Measurements from ENCODE around the gene MICAL2.
A peak's percentile ranks its signal among the peaks of the same experiment; 100 is the strongest.

Gene MICAL2

DNA sequence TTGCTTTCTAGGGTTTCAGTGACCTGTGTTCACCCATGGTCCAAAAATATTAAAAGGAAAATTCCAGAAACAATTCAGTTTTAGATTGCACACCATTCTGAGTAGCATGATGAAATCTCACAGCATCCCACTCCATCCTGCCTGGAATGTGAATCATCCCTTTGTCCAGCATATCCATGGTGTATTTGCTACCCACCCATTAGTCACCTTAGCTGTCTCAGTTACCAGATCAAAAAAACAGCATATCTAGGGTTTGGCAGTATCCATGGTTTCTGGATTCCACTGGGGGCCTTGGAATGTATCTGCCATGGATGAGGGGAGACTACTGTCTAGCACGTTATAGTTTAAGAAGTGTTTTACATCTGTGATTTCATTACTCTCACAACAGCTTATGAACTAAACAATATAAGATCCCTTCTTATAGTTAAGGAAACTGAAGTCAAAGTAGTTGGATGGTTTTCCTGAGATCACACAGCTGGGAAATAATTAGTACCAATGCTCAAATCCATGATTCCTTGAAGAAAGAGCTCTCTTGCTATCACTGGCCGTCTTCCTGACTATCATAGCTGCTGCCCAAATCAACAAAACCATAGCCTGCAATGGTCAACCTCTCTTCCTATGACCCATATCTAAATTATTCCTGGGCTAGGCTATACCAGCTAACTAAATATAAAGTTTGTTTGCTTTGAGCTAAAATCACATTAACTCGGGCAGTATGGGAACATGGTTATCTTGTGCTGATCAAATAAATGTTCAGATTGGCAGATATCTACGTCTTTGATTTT is 122.6 kb downstream of the MICAL2 start:
- no peak for DNase-seq (ENCODE audit: low read depth)

DNA sequence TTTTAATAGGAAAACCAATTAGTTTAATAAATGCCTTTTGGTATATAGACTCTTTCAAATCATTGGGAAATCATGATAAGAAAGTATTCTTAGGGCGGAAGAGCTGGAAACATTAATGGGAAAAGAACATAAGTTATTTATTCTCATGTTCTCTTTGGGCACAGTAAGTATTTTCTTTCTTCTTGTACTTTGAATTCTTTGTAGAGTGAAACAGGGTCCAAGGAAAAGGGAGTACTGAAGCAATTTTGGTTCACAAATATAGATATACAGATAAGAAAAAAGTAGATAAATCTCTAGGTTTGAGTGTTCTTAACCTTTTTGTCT is 123.2 kb downstream of the MICAL2 start:
- no peak for DNase-seq (ENCODE audit: low read depth)

DNA sequence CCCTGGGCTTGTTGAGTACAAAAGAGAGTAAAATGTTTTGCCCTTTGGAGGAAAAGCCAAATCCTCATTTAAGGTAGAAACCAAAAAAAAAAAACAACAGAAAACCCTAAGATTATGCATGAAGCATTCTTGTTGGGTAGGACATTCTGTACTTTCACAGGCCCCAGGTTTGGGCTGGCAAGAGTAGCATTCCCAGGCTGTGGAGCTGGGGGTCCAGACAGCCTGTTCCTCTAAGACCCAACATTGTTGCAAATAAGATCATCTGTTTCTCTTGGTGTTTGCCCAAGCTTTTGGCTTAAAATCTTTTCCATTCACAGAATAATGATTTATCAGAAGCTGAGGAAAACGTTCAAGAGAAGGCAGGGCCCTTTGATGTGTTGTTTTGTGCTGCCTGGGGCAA is 123.8 kb downstream of the MICAL2 start:
- no peak for DNase-seq (ENCODE audit: low read depth)

DNA sequence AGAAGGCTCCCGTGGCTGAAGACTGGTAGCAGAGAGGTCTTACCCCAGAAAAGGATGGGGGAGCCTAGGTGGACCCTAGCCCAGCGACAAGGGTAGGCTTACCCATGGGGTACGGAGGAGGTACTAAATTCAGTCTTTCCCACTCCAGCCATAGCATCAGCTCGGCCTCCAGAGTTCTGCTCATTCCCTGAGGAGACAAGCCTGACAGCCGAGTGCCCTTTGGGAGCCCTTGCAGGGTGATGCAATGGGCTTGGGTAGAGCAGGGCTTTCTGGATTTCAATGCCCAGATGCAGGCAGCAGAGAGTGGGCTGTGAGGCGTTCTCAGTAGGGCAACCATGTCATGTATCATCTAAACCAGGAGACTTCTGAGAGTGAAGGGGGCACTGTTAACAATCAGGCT is 124.7 kb downstream of the MICAL2 start:
- no peak for DNase-seq (ENCODE audit: low read depth)

DNA sequence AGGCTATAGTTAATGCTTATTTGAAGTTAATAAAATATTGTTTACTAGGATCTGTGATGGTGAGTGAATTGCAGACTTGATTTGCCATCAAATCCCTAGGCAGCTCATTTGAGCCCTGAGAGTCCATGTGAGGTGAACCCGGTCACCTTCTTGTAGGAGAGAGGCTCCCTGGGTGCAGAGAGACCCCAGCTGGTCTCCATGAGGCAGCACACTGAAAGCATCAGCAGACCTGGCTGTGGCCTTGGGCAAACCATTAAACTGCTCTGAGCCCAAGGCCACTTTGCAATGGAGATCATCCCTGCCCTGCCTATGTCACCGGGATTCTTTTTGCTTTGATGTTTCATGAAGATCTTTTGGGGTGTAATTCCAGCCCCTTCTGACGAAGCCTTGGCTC is 125.2 kb downstream of the MICAL2 start:
- no peak for DNase-seq (ENCODE audit: low read depth)

DNA sequence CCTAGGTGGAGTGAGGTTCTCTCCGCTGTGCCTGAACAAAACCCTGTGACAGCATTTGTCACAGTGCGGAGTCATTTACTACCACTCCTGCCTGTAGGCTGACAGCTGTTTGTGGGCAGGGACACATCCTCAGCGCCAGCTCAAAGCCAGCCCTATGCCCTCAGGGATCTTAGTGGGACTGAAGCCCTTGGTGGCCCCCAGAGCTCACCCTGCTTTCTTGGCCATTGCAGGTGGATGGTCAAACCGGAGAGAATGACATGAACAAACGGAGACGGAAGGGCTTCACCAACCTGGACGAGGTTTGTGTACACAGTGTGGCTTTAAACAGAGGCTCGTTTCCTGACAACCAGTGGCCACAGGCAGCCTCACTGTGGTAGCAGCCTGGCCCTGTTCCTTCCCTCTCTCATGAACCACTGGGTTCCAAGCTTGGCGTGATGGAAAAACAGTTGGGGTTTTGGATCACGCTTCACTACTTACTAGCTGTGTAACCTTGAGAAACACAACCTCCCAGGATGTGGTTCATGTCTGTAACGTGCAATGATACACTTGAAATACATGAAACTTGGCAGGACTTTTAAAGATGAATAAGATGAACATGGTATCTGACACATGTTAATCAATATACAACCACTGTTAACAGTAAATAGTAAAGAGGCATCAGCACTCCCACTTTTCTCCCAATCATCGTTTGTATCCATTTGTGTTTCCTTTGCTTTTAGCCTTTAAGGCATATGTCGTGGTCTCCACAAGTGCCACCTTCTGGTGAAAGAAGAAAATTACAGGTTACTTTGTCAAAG is 125.8 kb downstream of the MICAL2 start:
- no peak for DNase-seq (ENCODE audit: low read depth)

DNA sequence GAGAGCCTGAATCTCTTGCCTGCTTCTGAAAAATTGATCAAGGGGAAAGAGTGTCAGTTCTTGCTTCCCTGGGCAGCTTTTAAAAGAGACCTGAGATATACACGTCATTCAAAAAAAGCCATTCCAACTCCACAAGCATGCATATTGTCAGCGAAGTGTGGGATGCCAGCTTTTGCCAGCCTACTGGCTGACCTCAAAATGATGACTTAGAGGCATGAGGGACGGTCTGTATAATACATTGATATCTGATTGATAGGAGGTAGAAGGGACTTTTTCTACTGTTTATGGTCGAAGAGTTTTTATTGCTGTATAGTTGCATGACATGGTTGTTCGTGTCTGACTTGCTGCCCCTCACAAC is 126.3 kb downstream of the MICAL2 start:
- no peak for DNase-seq (ENCODE audit: low read depth)

DNA sequence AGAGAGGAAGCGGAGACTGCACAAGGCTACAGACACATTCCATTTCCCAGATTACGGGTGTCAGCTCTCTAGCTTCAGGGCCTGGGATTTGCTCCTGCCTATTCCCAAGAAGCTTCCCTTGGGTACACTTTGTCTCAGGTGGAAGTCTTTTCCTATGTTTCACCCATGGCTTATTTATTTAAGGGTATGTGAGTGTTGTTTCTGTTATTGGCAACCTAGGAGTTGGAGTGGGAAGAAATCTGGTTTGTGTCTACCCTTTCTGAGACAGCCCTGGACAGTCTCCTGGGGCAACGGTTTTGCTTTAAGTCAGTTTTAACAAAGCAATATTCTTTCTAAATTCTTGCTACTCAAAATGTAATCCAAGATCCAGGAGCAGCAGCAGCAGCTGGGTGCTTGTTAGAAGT is 127.0 kb downstream of the MICAL2 start:
- DNase-seq (ENCODE audit: low read depth): no peak

DNA sequence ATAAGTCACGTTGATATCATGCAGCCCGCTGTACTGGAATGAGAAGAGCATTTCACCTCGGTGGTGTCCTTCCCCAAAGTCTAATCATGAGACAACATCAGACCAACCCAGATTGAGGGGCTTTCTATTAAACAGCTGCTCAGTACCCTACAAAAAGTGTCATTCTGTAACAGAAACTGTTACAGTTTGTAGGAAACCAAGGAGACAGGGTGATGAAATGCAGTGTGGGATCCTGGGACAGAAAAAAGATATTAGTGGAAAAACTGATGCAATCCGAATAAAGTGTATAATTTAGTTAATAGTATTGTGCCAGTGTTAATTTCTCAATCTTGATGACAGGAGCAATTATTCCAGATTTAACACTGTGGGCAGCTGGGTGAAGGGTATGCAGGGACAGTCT is 128.0 kb downstream of the MICAL2 start:
- no peak for DNase-seq (ENCODE audit: low read depth)

DNA sequence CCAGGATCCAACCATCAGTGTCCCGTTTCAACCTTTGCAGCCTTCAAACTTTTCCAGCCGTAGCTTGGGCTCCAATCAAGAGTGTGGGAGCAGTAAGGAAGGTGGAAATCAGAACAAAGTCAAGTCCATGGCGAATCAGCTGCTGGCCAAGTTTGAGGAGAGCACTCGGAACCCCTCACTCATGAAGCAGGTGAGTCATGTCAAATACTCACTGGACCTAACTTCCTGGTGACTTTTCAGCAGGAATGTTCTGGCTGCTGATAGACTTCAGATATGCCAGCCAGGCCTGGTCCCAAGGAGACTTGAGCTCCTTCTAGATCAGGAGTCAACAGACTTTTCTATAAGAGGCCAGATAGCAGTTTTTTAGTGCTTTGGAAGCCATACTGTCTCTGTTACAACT is 129.0 kb downstream of the MICAL2 start:
- DNase-seq (ENCODE audit: low read depth): no peak

DNA sequence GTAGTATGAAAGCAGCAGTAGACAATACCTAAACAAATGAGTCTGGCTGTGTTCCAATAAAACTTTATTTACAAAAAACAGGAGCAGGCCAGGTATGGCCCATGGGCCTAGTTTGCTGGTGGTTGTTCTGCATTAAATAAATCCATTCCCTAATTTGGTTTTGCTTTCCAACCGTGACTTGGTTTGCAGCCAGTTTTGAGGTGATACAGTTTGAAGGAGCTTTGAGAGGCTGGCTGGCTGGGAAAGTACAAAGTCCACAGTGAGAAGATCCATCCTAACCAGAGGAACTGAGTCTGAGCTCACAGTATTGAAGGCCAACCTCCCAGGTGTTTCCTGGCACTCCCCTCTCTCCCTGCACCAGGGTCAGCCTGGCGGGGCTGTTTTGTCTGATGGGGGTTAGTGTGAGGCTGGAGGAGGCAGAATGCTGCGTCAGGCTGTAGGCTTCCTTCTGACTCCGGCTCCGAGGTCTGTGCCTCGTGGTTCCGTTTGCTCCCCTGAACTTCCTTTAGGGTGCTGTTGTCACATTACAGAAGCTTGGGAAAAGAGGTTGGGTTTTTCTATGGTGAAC is 129.5 kb downstream of the MICAL2 start:
- no peak for DNase-seq (ENCODE audit: low read depth)

DNA sequence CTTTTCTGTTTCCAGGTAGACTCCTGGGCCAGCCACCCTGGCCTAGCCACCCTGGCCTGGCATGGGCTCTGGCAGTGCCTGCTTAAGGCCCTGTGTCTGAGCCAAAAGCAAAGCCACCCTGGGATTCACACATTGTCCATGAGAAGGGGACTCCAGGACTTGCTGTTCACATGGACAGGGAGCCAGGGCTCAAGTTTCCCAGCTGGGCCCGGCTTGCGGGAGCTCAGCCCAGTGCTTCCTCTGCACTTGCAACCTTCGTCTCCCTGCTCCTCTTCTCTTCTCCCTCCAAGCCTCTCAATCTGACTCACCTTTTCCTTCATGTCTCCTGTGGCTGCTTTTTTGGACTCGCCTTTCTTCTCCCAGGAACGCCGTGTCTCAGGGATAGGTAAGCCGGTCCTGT is 130.3 kb downstream of the MICAL2 start:
- no peak for DNase-seq (ENCODE audit: low read depth)

DNA sequence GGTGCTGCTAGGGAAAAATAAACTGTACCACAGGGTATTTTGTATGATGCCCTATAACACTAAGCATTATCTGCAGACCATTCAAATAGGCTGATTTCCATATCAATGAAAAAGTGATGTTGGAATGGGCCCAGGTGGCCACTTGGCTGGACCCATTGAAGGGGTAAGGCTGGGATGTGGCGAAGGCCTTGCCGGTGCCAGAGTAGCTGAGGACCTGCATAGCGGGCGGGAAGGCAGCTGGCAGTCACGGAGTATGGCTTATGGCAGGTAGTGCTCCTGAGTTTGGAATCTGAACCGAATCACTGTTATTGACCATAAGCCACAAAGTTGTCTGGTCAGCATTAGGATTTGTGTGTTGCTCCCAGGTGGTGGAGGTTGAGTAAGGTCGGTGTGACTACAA is 131.0 kb downstream of the MICAL2 start:
- no peak for DNase-seq (ENCODE audit: low read depth)

DNA sequence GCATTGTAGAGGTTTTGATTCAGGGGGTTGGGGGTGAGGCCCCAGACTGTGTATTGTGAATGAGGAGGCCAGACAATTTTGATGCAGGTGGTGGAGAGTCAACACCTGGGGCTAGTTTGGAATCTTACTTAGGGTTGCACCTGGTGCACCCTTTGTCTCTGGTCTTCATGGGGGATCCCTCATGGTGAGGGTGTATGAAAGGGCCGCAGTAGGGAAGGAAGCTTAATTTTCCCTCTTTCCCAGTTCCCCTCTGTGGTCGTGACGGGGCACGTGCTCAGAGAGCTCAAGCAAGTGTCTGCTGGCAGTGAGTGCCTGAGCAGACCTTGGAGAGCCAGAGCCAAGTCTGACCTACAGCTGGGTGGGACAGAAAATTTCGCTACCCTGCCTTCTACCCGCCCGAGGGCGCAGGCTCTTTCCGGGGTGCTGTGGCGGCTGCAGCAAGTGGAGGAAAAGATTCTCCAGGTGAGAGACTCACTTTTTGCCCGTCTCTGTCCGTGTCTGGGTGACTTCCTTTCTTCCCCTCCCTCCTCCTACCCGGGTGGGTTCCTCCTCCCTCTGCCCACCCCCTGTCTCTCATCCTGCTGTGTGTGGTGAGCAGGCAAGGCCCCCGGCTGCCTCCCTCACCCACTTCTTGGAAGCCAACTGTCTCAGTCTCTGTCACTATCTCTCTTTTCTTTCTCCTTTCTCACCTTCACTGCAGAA is 131.7 kb downstream of the MICAL2 start:
- peak; percentile 15 for DNase-seq (ENCODE audit: low read depth)

DNA sequence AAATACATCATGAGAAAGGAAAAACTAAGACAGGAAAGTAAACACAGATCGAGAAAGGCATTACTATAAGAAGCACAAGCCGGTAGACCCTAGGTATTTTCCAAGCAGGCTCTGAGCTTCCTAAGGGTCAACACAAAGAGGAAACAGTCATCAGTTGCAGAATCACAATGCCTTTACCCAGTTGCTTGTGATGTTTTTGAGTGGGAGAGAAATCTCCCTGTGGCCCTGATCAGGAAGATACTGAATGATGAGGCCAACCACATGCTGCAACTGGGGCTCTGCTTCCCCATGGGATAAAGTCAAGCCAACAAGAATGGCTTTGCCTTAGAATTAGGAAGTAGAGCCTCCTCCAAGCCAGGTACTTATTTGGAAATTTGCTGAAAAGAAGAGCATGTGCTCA is 132.6 kb downstream of the MICAL2 start:
- DNase-seq (ENCODE audit: low read depth): no peak

DNA sequence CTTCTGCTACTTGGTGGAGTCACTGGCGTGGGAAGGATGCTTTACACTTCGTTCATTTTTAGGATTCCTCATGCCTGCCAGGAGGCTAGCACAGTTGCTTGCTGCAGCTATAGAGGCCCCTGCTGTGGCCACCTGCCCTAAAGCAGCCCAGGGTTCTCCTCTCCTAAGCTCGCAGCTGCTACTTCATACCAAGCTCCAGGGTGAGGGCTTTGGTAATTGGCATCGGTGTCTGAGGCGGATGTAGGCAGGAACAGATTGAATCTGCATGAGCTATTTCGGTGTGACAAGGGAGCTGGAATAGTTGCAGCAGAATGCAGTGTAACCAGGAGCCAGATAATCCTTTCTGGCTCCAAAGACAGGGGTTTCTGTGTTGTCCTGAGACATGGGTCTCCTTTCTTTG is 133.1 kb downstream of the MICAL2 start:
- no peak for DNase-seq (ENCODE audit: low read depth)

DNA sequence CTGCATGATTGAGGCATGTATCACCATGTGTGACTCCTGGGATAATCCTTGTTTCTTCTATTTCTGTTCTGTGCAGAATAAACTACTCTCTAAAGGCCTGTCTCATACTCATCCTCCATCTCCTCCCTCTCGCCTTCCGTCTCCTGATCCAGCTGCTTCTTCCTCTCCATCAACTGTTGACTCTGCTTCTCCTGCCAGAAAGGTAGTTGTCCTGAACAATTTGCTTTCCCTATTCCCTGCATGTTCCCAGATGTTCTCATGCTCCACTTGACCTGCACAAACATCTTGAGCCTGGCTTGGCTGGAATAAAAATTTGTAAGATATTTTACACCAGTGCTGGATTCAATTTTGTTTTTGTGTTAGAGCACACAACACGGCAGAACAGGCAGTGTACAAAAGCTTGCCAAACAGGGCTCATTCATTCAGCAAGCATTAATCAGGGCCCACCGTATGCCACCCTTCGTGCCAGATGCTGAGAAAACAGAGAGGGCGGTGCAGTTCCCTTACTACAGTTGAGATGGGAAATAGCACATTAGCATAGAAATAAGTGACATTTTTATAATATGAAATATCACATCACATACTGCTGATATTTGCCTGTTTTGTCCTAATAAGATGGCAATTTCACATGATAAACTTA is 133.6 kb downstream of the MICAL2 start:
- DNase-seq (ENCODE audit: low read depth): no peak

DNA sequence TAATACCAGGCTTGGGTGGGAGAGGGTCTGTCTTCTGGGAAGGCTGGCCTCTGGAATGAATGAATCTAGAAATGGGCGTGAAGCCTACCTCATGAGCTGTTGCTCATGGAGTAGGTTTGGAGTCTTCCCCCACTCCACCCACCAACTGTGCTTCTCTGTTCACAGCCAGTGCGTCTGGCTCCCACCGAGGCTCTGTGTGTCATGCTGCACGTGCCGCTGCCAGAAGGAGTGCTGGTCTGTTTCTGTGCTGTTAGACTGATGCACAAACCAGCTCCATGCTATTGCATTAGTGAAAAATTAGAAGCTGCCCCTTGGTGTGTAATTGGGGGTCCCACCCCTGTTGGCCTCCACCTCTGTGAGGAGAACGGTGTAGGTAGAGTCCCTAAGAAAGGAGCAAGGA is 134.7 kb downstream of the MICAL2 start:
- no peak for DNase-seq (ENCODE audit: low read depth)

DNA sequence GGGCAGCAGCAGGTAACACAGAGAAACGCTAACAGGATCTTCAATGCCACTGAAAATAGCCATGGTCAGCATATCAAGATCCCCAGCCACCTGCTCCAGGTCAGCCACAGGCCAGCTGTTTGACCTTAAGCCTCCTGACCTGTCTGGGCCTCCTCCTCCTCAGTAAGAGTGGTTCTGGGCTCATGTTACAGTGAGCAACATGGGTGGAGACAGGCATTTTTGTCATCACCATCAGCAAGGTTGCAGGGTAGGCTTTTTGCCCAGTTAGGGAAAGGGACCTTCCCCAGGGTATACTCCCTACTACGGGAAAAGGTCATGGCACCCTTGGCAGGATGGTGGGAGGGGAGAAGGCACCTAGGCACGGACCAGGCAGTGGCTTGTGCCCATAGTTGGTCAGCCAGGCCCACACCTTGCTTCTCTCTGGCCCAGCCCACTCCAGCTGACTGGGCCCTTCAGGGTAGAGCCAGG is 135.2 kb downstream of the MICAL2 start:
- no peak for DNase-seq (ENCODE audit: low read depth)

DNA sequence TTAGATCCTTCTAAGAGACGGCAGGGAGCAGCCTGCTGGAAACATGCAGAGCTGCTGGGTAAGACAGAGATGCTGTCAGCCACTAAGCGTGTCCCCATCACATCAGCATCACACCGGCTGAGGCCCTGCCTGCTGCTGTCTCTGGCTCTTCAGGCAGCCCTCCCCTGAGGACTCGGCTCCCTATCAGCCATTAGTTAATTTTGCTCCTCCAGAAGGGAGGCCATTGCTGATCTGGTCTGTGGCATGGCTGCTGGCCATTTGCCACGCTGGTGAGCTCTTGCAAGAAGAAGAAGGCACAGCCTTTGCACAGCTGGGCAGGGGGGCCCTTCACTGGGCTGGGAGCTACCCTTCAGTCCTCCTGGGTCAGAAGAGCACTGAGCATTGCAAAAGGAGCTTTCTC is 135.8 kb downstream of the MICAL2 start:
- DNase-seq (ENCODE audit: low read depth): no peak

DNA sequence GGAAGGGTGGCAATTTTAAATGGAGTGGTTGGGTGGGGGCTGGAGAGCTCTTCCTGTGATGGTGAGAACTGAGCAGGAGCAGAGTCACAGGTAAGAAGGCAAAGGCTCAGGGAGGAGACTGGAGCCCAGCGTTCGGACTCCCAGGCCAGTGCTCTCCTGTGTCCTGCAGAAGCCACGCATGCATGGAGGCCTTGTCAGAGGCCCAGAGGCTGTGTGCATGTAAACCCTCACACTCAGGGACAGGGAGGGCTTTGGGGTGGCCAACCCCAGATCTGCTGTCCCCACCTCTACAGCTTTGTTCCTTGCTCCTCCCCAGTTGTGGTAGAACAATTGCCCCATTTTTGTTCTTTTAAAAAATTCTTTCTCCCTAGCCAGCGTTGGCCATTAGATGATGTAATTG is 136.6 kb downstream of the MICAL2 start:
- DNase-seq (ENCODE audit: low read depth): no peak

DNA sequence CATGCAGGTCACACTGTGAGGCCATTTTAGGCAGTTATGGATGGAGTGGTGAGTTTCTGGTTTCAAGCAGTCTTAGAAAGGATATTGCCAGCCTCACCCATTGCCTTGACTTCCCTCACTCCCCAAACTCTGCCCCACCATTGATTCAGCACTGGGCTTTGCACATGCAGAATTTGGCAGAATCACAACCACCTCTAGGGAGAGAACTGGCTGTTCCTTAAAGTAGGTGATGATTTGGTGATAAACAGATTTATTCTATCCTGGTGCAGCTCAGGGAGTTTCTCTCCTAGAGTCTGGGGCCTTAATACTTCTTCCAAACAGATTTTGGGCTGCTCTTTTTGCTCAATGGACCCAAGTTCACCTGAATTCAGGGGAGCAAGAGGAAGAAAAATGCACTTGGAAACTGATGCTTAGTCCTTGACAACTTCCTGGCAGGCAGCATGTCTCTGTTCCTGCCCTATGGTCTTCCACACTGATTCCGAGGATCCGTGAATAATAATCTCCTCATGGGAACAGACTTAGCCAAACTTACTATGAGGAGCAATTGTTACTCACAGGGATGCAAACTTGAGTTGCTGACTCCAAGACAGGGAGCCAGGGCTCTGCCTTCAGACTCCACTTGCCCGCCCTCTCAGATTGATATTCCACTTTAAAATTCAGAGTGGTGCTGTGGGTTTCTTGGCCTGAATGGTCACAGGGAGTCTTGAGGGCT is 137.3 kb downstream of the MICAL2 start:
- DNase-seq (ENCODE audit: low read depth): no peak
